ENCODE data around the gene ZSCAN21.

DNA sequence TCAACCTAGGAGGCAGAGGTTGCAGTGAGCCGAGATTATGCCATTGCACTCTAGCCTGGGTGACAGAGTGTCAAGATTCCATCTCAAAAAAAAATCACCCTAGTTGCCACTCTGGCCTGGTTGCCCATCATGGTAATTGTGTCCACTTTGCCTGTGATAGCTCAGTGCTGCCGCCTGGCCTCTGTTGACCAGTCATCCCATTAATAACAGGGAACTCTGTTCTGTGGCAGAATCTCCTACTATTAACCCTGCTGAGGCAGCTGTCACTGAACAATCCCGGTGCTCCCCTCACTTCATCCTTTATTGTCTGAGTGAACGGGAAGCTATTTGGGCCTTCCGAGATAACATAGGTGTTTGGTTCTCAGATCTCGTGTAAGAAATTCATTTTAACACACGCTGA, 17.4 kb downstream of the ZSCAN21 start:
- TF ChIP-seq RARB (CRISPR knock-in tag; IDR thresholded peaks at IDR 0.05), result no peak
- TF ChIP-seq, protein P1, sequence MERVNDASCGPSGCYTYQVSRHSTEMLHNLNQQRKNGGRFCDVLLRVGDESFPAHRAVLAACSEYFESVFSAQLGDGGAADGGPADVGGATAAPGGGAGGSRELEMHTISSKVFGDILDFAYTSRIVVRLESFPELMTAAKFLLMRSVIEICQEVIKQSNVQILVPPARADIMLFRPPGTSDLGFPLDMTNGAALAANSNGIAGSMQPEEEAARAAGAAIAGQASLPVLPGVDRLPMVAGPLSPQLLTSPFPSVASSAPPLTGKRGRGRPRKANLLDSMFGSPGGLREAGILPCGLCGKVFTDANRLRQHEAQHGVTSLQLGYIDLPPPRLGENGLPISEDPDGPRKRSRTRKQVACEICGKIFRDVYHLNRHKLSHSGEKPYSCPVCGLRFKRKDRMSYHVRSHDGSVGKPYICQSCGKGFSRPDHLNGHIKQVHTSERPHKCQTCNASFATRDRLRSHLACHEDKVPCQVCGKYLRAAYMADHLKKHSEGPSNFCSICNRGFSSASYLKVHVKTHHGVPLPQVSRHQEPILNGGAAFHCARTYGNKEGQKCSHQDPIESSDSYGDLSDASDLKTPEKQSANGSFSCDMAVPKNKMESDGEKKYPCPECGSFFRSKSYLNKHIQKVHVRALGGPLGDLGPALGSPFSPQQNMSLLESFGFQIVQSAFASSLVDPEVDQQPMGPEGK (CRISPR knock-in tag; IDR thresholded peaks at IDR 0.05; ENCODE audit: borderline replicate concordance), result no peak
- no peak for TF ChIP-seq TSHZ2 (CRISPR knock-in tag; IDR thresholded peaks at IDR 0.05)
- TF ChIP-seq BACH2 (CRISPR knock-in tag; IDR thresholded peaks at IDR 0.05; ENCODE audit: borderline replicate concordance), result no peak
- no peak for TF ChIP-seq ZFP30 (CRISPR knock-in tag; IDR thresholded peaks at IDR 0.05)
- no peak for TF ChIP-seq PPARA (CRISPR knock-in tag; IDR thresholded peaks at IDR 0.05; ENCODE audit: borderline replicate concordance)
- TF ChIP-seq SNAI2 (CRISPR knock-in tag; IDR thresholded peaks at IDR 0.05), result no peak
- no peak for TF ChIP-seq ISL1 (CRISPR knock-in tag; IDR thresholded peaks at IDR 0.05)
